H9 (cell line): Measurements from ENCODE around the gene TMEM252. TPM values are rescaled to one million over a fixed set of nuclear protein-coding genes. Genes with fewer than 3 reads are reported as not detected.

Experiments used
- DNase-seq: peaks from one replicate; pipeline ENCODE4 v3.0.0-alpha.2; 2017
- H2AFZ ChIP-seq: one replicate; pipeline ENCODE4 v1.6.1; 2013; ENCODE audit warnings: mild to moderate bottlenecking, low read length, control low read depth, moderate library complexity
- H2AK5ac ChIP-seq: 2 replicates; pipeline ENCODE4 v1.6.1; 2013; ENCODE audit warnings: low read length, control low read depth, mixed read lengths; ENCODE audit not compliant: insufficient read length
- H2BK120ac ChIP-seq: one replicate; pipeline ENCODE4 v1.6.1; 2013; ENCODE audit warnings: low read depth, mild to moderate bottlenecking, low read length, control low read depth, inconsistent platforms; ENCODE audit not compliant: poor library complexity, severe bottlenecking
- H2BK12ac ChIP-seq: 2 replicates; pipeline ENCODE4 v1.6.1; 2013; ENCODE audit warnings: low read length, control low read depth, mixed read lengths, low read depth; ENCODE audit not compliant: insufficient read length
- H2BK15ac ChIP-seq: 2 replicates; pipeline ENCODE4 v1.6.1; 2013; ENCODE audit warnings: low read depth, low read length, control low read depth
- H2BK20ac ChIP-seq: one replicate; pipeline ENCODE4 v1.6.1; 2013; ENCODE audit warnings: low read depth, mild to moderate bottlenecking, low read length, control low read depth, inconsistent platforms; ENCODE audit not compliant: poor library complexity, severe bottlenecking
- H2BK5ac ChIP-seq: 2 replicates; pipeline ENCODE4 v1.6.1; 2013; ENCODE audit warnings: low read length, control low read depth, mixed read lengths; ENCODE audit not compliant: insufficient read length
- H3K14ac ChIP-seq: 2 replicates; pipeline ENCODE4 v1.6.1; 2013; ENCODE audit warnings: low read length, control low read depth; ENCODE audit not compliant: insufficient read depth
- H3K18ac ChIP-seq: 2 replicates; pipeline ENCODE4 v1.6.1; 2013; ENCODE audit warnings: low read depth, mild to moderate bottlenecking, mixed read lengths, low read length, control low read depth; ENCODE audit not compliant: insufficient read length
- H3K23ac ChIP-seq: 2 replicates; pipeline ENCODE4 v1.6.1; 2013; ENCODE audit warnings: low read length, control low read depth, mixed read lengths, low read depth; ENCODE audit not compliant: insufficient read length
- H3K23me2 ChIP-seq: 2 replicates; pipeline ENCODE4 v1.6.1; 2013; ENCODE audit warnings: low read depth, mild to moderate bottlenecking, mixed read lengths, low read length, control low read depth; ENCODE audit not compliant: insufficient read length, poor library complexity, severe bottlenecking
- H3K27ac ChIP-seq: 2 replicates; pipeline ENCODE4 v1.5.1; 2013; ENCODE audit warnings: low read length, control low read depth, mixed read lengths, low read depth; ENCODE audit not compliant: insufficient read length
- H3K27me3 ChIP-seq: 2 replicates; pipeline ENCODE4 v1.6.1; 2013; ENCODE audit warnings: low read length, control low read depth, inconsistent platforms; ENCODE audit not compliant: insufficient read depth
- H3K4ac ChIP-seq: 2 replicates; pipeline ENCODE4 v1.6.1; 2013; ENCODE audit warnings: low read depth, mild to moderate bottlenecking, control low read depth, inconsistent platforms, low read length, moderate library complexity
- H3K4me1 ChIP-seq: 2 replicates; pipeline ENCODE4 v1.6.1; 2013; ENCODE audit warnings: low read length, control low read depth, inconsistent platforms; ENCODE audit not compliant: insufficient read depth
- H3K4me2 ChIP-seq: 2 replicates; pipeline ENCODE4 v1.6.1; 2013; ENCODE audit warnings: low read length, control low read depth, mixed read lengths; ENCODE audit not compliant: insufficient read length, insufficient read depth
- H3K56ac ChIP-seq: 2 replicates; pipeline ENCODE4 v1.6.1; 2013; ENCODE audit warnings: low read depth, mild to moderate bottlenecking, mixed read lengths, low read length, control low read depth; ENCODE audit not compliant: insufficient read length
- H3K79me1 ChIP-seq: 2 replicates; pipeline ENCODE4 v1.6.1; 2013; ENCODE audit warnings: low read depth, mild to moderate bottlenecking, moderate library complexity, low read length, control low read depth, inconsistent platforms; ENCODE audit not compliant: insufficient read depth, poor library complexity, severe bottlenecking
- H3K79me2 ChIP-seq: 2 replicates; pipeline ENCODE4 v1.6.1; 2013; ENCODE audit warnings: low read length, control low read depth, inconsistent platforms; ENCODE audit not compliant: insufficient read depth
- H3K9ac ChIP-seq: 2 replicates; pipeline ENCODE4 v1.6.1; 2013; ENCODE audit warnings: low read length, control low read depth, mixed read lengths; ENCODE audit not compliant: insufficient read length; ENCODE audit errors: extremely low read depth
- H3K9me3 ChIP-seq: one replicate; pipeline ENCODE4 v1.6.1; 2013; ENCODE audit warnings: low read depth, low read length, inconsistent platforms; ENCODE audit not compliant: control insufficient read depth
- H3T11ph ChIP-seq: one replicate; pipeline ENCODE4 v1.6.1; 2013; ENCODE audit warnings: mild to moderate bottlenecking, low read length, control low read depth, inconsistent platforms
- H4K20me1 ChIP-seq: one replicate; pipeline ENCODE4 v1.6.1; 2013; ENCODE audit not compliant: control insufficient read depth, insufficient read length, insufficient read depth
- H4K5ac ChIP-seq: 2 replicates; pipeline ENCODE4 v1.6.1; 2013; ENCODE audit warnings: low read depth, mild to moderate bottlenecking, mixed read lengths, low read length, control low read depth; ENCODE audit not compliant: insufficient read length
- H4K8ac ChIP-seq: replicated peaks from 2 replicates; pipeline ENCODE4 v1.6.1; 2013; ENCODE audit warnings: low read length, control low read depth, mixed read lengths, low read depth; ENCODE audit not compliant: insufficient read length
- H4K91ac ChIP-seq: 2 replicates; pipeline ENCODE4 v1.6.1; 2013; ENCODE audit warnings: low read depth, mild to moderate bottlenecking, moderate library complexity, mixed read lengths, low read length, control low read depth; ENCODE audit not compliant: insufficient read length
- H3K27ac Mint-ChIP-seq, 3 experiments: 2 replicates in 2 of 3; 3 replicates in 1 of 3; pipeline ENCODE4 v1.8.0; 2020 to 2021; ENCODE audit warnings: mixed read lengths in 3 of 3, mild to moderate bottlenecking in 1 of 3, moderate library complexity in 1 of 3
- H3K27me3 Mint-ChIP-seq: 2 replicates; pipeline ENCODE4 v1.8.0; 2021; ENCODE audit warnings: low read depth, mild to moderate bottlenecking, moderate library complexity, mixed read lengths
- H3K36me3 Mint-ChIP-seq, 3 experiments: 2 replicates in 2 of 3; 3 replicates in 1 of 3; pipeline ENCODE4 v1.8.0; 2020 to 2021; ENCODE audit warnings: low read depth in 3 of 3, mixed read lengths in 3 of 3; ENCODE audit not compliant: insufficient read depth in 1 of 3
- H3K4me1 Mint-ChIP-seq, 2 experiments: 2 replicates each; pipeline ENCODE4 v1.8.0; 2020; ENCODE audit warnings: mixed read lengths in 2 of 2
- H3K4me3 Mint-ChIP-seq, 2 experiments: 2 replicates in 1 of 2; 3 replicates in 1 of 2; pipeline ENCODE4 v1.8.0; 2020 to 2021; ENCODE audit warnings: mild to moderate bottlenecking in 2 of 2, mixed read lengths in 2 of 2, moderate library complexity in 1 of 2
- H3K9me3 Mint-ChIP-seq, 2 experiments: 2 replicates in 1 of 2; 3 replicates in 1 of 2; pipeline ENCODE4 v1.8.0; 2020; ENCODE audit warnings: mild to moderate bottlenecking in 2 of 2, mixed read lengths in 2 of 2, moderate library complexity in 1 of 2
- WGBS: extraction: QIAGEN DNeasy Blood & Tissue Kit; methylation state at CpG from one replicate; pipeline ENCODE4 v1.1.7; 2013; ENCODE audit warnings: missing lambda C conversion rate, low lambda C conversion rate, mixed read lengths; ENCODE audit not compliant: insufficient read length; ENCODE audit errors: extremely low coverage; 5-methylcytosine and 5-hydroxymethylcytosine counted together
- total RNA-seq: library from RNA; stranded (reverse); gene quantifications from 2 replicates; pipeline ENCODE4 v1.2.1, GENCODE V29; 2021
- TF ChIP-seq, protein P1 (sequence below): fragments of 200-600 bp; sonication (generic); conservative IDR thresholded peaks from 3 replicates; pipeline ENCODE4 v1.8.0; 2021; ENCODE audit warnings: antibody characterized with exemption, mild to moderate bottlenecking

TMEM252 gene
- total RNA-seq, 1 experiment from 2014 or later, result not detected

DNA sequence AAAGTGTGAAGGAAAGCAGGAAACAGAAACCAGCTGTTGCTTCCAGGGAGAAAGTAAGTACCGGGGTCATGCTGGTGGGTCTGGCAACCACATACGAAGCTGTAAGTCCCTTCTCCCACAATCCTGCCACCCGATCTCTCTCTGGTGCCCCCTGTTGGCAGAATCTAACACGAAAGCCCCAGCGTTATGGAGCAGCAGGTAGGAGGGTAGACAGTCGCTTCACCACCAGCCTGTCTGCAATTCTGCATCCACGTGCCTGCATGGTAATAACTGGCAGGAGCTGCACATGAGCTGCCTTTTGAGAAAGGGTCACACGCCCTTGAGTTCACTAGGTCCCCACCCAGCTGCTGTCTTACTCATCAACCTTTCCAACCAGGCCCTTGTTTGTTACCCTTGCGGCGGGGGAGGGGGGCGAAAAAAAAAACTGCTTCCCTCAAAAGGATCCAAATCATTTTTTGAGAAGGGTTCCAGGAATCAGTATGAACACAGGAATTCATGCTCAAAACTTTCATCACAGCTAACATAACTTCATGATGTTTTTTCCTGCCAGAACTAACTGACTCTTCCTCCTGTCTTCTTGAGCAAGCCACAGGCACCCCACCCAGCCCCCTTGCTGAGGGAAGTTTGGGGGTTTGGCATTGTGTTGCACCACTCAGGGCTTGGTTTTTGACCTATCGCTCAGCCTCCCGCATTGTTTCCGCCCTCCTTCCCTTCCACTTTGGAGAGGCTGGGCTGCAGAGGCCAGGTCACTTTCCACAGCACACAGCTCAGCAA lies 19.6 kb upstream of the TMEM252 start:
- Histone ChIP-seq H3K4me2 (no peak overlapping the region), H3K79me1 (no peaks in the 10 kb centered on the region), H3K14ac (no peak overlapping the region), H3K4ac (no peak overlapping the region), H2BK120ac (no peak overlapping the region), H3K9me3 (no peaks in the 10 kb centered on the region), H2AK5ac (no peak overlapping the region), H3K18ac (no peak overlapping the region), H4K5ac (no peak overlapping the region), H3K79me2 (no peaks in the 10 kb centered on the region), H3K27ac (no peak overlapping the region), H2BK5ac (no peak overlapping the region), H3K23ac (no peak overlapping the region), H3T11ph (no peak overlapping the region), H3K27me3 (no peaks in the 10 kb centered on the region; the same call in 1 of the 2 replicates), H2AFZ (no peak overlapping the region), H3K4me1 (peaks cover 6% of the 10 kb centered on the region; the same call in 1 of the 2 replicates), H2BK15ac (no peak overlapping the region), H3K23me2 (no peaks in the 10 kb centered on the region), H2BK12ac (no peak overlapping the region), H4K20me1 (no peaks in the 10 kb centered on the region), H4K91ac (no peak overlapping the region), H4K8ac (no peak overlapping the region), H2BK20ac (no peak overlapping the region), H3K9ac (no peak overlapping the region), H3K56ac (no peak overlapping the region)
- no CpG with 5 or more reads among the region's 14 CpGs for WGBS
- H3K36me3 Mint-ChIP-seq, result no peaks in the 10 kb centered on the region
- peak; percentile 86 for DNase-seq
- peaks cover 99% of the 10 kb centered on the region for H3K27me3 Mint-ChIP-seq
- H3K4me3 Mint-ChIP-seq, result no peak overlapping the region
- TF ChIP-seq, protein P1, sequence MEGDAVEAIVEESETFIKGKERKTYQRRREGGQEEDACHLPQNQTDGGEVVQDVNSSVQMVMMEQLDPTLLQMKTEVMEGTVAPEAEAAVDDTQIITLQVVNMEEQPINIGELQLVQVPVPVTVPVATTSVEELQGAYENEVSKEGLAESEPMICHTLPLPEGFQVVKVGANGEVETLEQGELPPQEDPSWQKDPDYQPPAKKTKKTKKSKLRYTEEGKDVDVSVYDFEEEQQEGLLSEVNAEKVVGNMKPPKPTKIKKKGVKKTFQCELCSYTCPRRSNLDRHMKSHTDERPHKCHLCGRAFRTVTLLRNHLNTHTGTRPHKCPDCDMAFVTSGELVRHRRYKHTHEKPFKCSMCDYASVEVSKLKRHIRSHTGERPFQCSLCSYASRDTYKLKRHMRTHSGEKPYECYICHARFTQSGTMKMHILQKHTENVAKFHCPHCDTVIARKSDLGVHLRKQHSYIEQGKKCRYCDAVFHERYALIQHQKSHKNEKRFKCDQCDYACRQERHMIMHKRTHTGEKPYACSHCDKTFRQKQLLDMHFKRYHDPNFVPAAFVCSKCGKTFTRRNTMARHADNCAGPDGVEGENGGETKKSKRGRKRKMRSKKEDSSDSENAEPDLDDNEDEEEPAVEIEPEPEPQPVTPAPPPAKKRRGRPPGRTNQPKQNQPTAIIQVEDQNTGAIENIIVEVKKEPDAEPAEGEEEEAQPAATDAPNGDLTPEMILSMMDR, result peak; percentile 76
- peaks cover 21 to 22% of the 10 kb centered on the region in 2 experiments for H3K4me1 Mint-ChIP-seq
- H3K27ac Mint-ChIP-seq, result no peak overlapping the region
- no peaks in the 10 kb centered on the region for H3K9me3 Mint-ChIP-seq
